WTC11 (cell line): ENCODE measurements around the gene CCM2L. TPM values are rescaled to one million over a fixed set of nuclear protein-coding genes. Genes with fewer than 3 reads are reported as not detected.

Source experiments
- ATAC-seq: fragments of 200-7000 bp; cut with Tn5 transposase; 2 replicates; pipeline ENCODE4 v1.10.0; 2021; ENCODE audit warnings: mild to moderate bottlenecking, moderate library complexity
- CTCF ChIA-PET: fragments of 300-600 bp; sonication (Branson Sonifier 250); formaldehyde crosslinking; loops from one replicate; lab custom pipeline; 2021; ENCODE audit warnings: antibody characterized with exemption; lab: Charles Lee
- POLR2A ChIA-PET: fragments of 350-600 bp; sonication (Branson Sonifier 250); formaldehyde crosslinking; loops from one replicate; lab custom pipeline; 2021; ENCODE audit warnings: antibody characterized with exemption; lab: Charles Lee
- DNase-seq: peaks from one replicate; pipeline ENCODE4 v3.0.0; 2021; ENCODE audit warnings: low spot score
- H3K27ac Mint-ChIP-seq: 2 replicates; pipeline ENCODE4 v1.8.0; 2021; ENCODE audit warnings: mixed read lengths
- H3K27me3 Mint-ChIP-seq: 2 replicates; pipeline ENCODE4 v1.8.0; 2021; ENCODE audit warnings: low read depth, mild to moderate bottlenecking, moderate library complexity, mixed read lengths
- H3K36me3 Mint-ChIP-seq: 2 replicates; pipeline ENCODE4 v1.8.0; 2021; ENCODE audit warnings: mixed read lengths
- H3K4me1 Mint-ChIP-seq: 2 replicates; pipeline ENCODE4 v1.8.0; 2022; ENCODE audit warnings: mixed read lengths
- H3K4me3 Mint-ChIP-seq: 2 replicates; pipeline ENCODE4 v1.8.0; 2021; ENCODE audit warnings: mild to moderate bottlenecking, moderate library complexity, mixed read lengths
- H3K9me3 Mint-ChIP-seq: 2 replicates; pipeline ENCODE4 v1.8.0; 2021; ENCODE audit warnings: mixed read lengths
- CREM ChIP-seq: sonication (generic); formaldehyde crosslinking; IDR thresholded peaks from 2 replicates; pipeline ENCODE4 v1.8.1; 2022; ENCODE audit warnings: mild to moderate bottlenecking, missing genetic modification reagents, moderate library complexity
- EMX1 ChIP-seq: fragments of 250-450 bp; sonication (Bioruptor Pico); IDR thresholded peaks from 2 replicates; pipeline ENCODE4 v1.8.0; 2021; ENCODE audit warnings: mild to moderate bottlenecking
- FOXJ3 ChIP-seq: sonication (generic); formaldehyde crosslinking; IDR thresholded peaks from 2 replicates; pipeline ENCODE4 v1.9.0; 2021; ENCODE audit warnings: missing genetic modification reagents, mild to moderate bottlenecking, borderline replicate concordance
- FOXK1 ChIP-seq: sonication (generic); formaldehyde crosslinking; IDR thresholded peaks from 2 replicates; pipeline ENCODE4 v1.8.0; 2022; ENCODE audit warnings: mild to moderate bottlenecking, moderate library complexity, missing genetic modification reagents
- HMGA2 ChIP-seq: fragments of 250-450 bp; sonication (Bioruptor Pico); IDR thresholded peaks from 2 replicates; pipeline ENCODE4 v1.4.0; 2021; ENCODE audit warnings: mild to moderate bottlenecking, moderate library complexity
- IRF2 ChIP-seq: sonication (generic); formaldehyde crosslinking; IDR thresholded peaks from 2 replicates; pipeline ENCODE4 v1.8.0; 2022; ENCODE audit warnings: low read depth, missing genetic modification reagents, borderline replicate concordance
- MLX ChIP-seq: sonication (generic); formaldehyde crosslinking; IDR thresholded peaks from 2 replicates; pipeline ENCODE4 v1.8.1; 2023; ENCODE audit warnings: mild to moderate bottlenecking, missing genetic modification reagents, moderate library complexity
- MXD4 ChIP-seq: fragments of 250-450 bp; sonication (Bioruptor Pico); IDR thresholded peaks from 2 replicates; pipeline ENCODE4 v1.8.0; 2021; ENCODE audit warnings: mild to moderate bottlenecking, moderate library complexity, borderline replicate concordance
- NFATC4 ChIP-seq: fragments of 250-450 bp; sonication (Bioruptor Pico); IDR thresholded peaks from 2 replicates; pipeline ENCODE4 v1.9.0; 2021; ENCODE audit warnings: mild to moderate bottlenecking
- NFYB ChIP-seq: sonication (generic); formaldehyde crosslinking; conservative IDR thresholded peaks from 2 replicates; pipeline ENCODE4 v1.8.0; 2022; ENCODE audit warnings: low read depth, missing genetic modification reagents
- PRRX2 ChIP-seq: fragments of 250-450 bp; sonication (Bioruptor Pico); IDR thresholded peaks from 2 replicates; pipeline ENCODE4 v1.8.0; 2021; ENCODE audit warnings: mild to moderate bottlenecking
- SMAD3 ChIP-seq: sonication (generic); formaldehyde crosslinking; IDR thresholded peaks from 2 replicates; pipeline ENCODE4 v1.8.0; 2022; ENCODE audit warnings: missing genetic modification reagents, mild to moderate bottlenecking, borderline replicate concordance
- SOX15 ChIP-seq: fragments of 250-450 bp; sonication (Bioruptor Pico); IDR thresholded peaks from 2 replicates; pipeline ENCODE4 v1.9.0; 2021; ENCODE audit warnings: mild to moderate bottlenecking
- STAT6 ChIP-seq: sonication (generic); formaldehyde crosslinking; conservative IDR thresholded peaks from 2 replicates; pipeline ENCODE4 v1.8.1; 2023; ENCODE audit warnings: mild to moderate bottlenecking, low read depth, missing genetic modification reagents, moderate library complexity
- TEAD1 ChIP-seq: sonication (generic); formaldehyde crosslinking; IDR thresholded peaks from 2 replicates; pipeline ENCODE4 v1.8.0; 2022; ENCODE audit warnings: mild to moderate bottlenecking, missing genetic modification reagents
- TP53 ChIP-seq: sonication (generic); formaldehyde crosslinking; IDR thresholded peaks from 2 replicates; pipeline ENCODE4 v1.8.1; 2023; ENCODE audit warnings: mild to moderate bottlenecking, missing genetic modification reagents
- ZBTB21 ChIP-seq: sonication (generic); formaldehyde crosslinking; IDR thresholded peaks from 2 replicates; pipeline ENCODE4 v1.8.1; 2023; ENCODE audit warnings: mild to moderate bottlenecking, missing genetic modification reagents, borderline replicate concordance
- ZNF121 ChIP-seq: sonication (generic); formaldehyde crosslinking; IDR thresholded peaks from 2 replicates; pipeline ENCODE4 v1.8.0; 2023; ENCODE audit warnings: missing genetic modification reagents
- ZNF232 ChIP-seq: sonication (generic); formaldehyde crosslinking; IDR thresholded peaks from 2 replicates; pipeline ENCODE4 v1.8.0; 2022; ENCODE audit warnings: mild to moderate bottlenecking, missing genetic modification reagents
- ZNF263 ChIP-seq: sonication (generic); formaldehyde crosslinking; IDR thresholded peaks from 2 replicates; pipeline ENCODE4 v1.8.1; 2022; ENCODE audit warnings: low read depth, mild to moderate bottlenecking, moderate library complexity, missing genetic modification reagents
- ZNF396 ChIP-seq: fragments of 250-450 bp; sonication (Bioruptor Pico); IDR thresholded peaks from 2 replicates; pipeline ENCODE4 v1.8.0; 2021; ENCODE audit warnings: mild to moderate bottlenecking, moderate library complexity, borderline replicate concordance
- ZNF416 ChIP-seq: fragments of 250-450 bp; sonication (Bioruptor Pico); IDR thresholded peaks from 2 replicates; pipeline ENCODE4 v1.9.0; 2021; ENCODE audit warnings: mild to moderate bottlenecking, inconsistent platforms
- ZNF532 ChIP-seq: fragments of 250-450 bp; sonication (Bioruptor Pico); IDR thresholded peaks from 2 replicates; pipeline ENCODE4 v1.9.0; 2021; ENCODE audit warnings: mild to moderate bottlenecking, borderline replicate concordance
- ZNF671 ChIP-seq: fragments of 250-450 bp; sonication (Bioruptor Pico); IDR thresholded peaks from 2 replicates; pipeline ENCODE4 v1.8.0; 2021; ENCODE audit warnings: mild to moderate bottlenecking
- total RNA-seq: library from RNA; stranded (reverse); gene quantifications from 3 replicates; pipeline ENCODE4 v1.2.3, GENCODE V29; 2021
- TF ChIP-seq, protein P1 (sequence below): fragments of 250-450 bp; sonication (Bioruptor Pico); IDR thresholded peaks from 2 replicates; pipeline ENCODE4 v1.9.0; 2021; ENCODE audit warnings: moderate library complexity, mild to moderate bottlenecking, inconsistent platforms, borderline replicate concordance
- TF ChIP-seq, protein P2 (sequence below): fragments of 250-450 bp; sonication (Bioruptor Pico); IDR thresholded peaks from 2 replicates; pipeline ENCODE4 v1.9.0; 2021; ENCODE audit warnings: mild to moderate bottlenecking

The CCM2L gene
- total RNA-seq, 1 experiment from 2014 or later = 7.8 TPM

GRCh38 chr20:32037929-32038328, 27.7 kb downstream of the CCM2L start:
- DNase-seq (no peak), ATAC-seq (no peak)
- peaks cover 2% of the 10 kb centered on the region; the same call in 1 of the 2 replicates for H3K27me3 Mint-ChIP-seq
- ChIA-PET POLR2A (no interaction called here), CTCF (no interaction called here)
- no peak overlapping the region for H3K27ac Mint-ChIP-seq
- H3K36me3 Mint-ChIP-seq = no peaks in the 10 kb centered on the region
- H3K4me3 Mint-ChIP-seq = no peak overlapping the region
- no peaks in the 10 kb centered on the region for H3K9me3 Mint-ChIP-seq
- TF ChIP-seq EMX1 (CRISPR knock-in tag) (no peak), SOX15 (CRISPR knock-in tag) (no peak), TP53 (no peak), ZNF416 (CRISPR knock-in tag) (no peak), ZBTB21 (CRISPR knock-in tag) (no peak), HMGA2 (no peak), CREM (CRISPR knock-in tag) (no peak), ZNF396 (no peak), FOXJ3 (CRISPR knock-in tag) (no peak), STAT6 (no peak), ZNF532 (CRISPR knock-in tag) (no peak), TEAD1 (CRISPR knock-in tag) (no peak), MXD4 (CRISPR knock-in tag) (no peak), NFYB (CRISPR knock-in tag) (no peak), SMAD3 (no peak)
- TF ChIP-seq, protein P1, sequence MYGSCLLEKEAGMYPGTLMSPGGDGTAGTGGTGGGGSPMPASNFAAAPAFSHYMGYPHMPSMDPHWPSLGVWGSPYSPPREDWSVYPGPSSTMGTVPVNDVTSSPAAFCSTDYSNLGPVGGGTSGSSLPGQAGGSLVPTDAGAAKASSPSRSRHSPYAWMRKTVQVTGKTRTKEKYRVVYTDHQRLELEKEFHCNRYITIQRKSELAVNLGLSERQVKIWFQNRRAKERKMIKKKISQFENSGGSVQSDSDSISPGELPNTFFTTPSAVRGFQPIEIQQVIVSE (CRISPR knock-in tag) = no peak
- peaks cover 28% of the 10 kb centered on the region for H3K4me1 Mint-ChIP-seq

GRCh38 chr20:32040142-32040953, 30.1 kb downstream of the CCM2L start:
- 0 out of 2 replicates have a peak, but pooled peaks cover under 1% of the 10 kb centered on the region for H3K27me3 Mint-ChIP-seq
- peaks cover 25% of the 10 kb centered on the region for H3K4me1 Mint-ChIP-seq
- no peak overlapping the region for H3K4me3 Mint-ChIP-seq
- CTCF ChIA-PET = interaction anchor here (0.6 to 1.5 kb wide), 5 partner anchors 23 to 217 kb away, joined by 3 to 7 read pairs (median 4); partner anchors contain the start of gene PDRG1
- no peaks in the 10 kb centered on the region for H3K36me3 Mint-ChIP-seq
- 0 out of 2 replicates have a peak overlapping the region, but pooled peaks have one; percentile 6 for H3K27ac Mint-ChIP-seq
- no peak for DNase-seq
- POLR2A ChIA-PET = no interaction called here
- peak; percentile 52 for ATAC-seq
- no peaks in the 10 kb centered on the region for H3K9me3 Mint-ChIP-seq
- TF ChIP-seq, protein P1 (CRISPR knock-in tag) = no peak
- TF ChIP-seq IRF2 = no peak
- no peak for TF ChIP-seq ZBTB21 (CRISPR knock-in tag)
- TF ChIP-seq MLX (CRISPR knock-in tag) = no peak
- no peak for TF ChIP-seq ZNF232 (CRISPR knock-in tag)
- no peak for TF ChIP-seq ZNF671 (CRISPR knock-in tag)
- no peak for TF ChIP-seq FOXK1 (CRISPR knock-in tag)
- no peak for TF ChIP-seq HMGA2
- TF ChIP-seq ZNF263 = no peak
- TF ChIP-seq PRRX2 = no peak
- TF ChIP-seq, protein P2, sequence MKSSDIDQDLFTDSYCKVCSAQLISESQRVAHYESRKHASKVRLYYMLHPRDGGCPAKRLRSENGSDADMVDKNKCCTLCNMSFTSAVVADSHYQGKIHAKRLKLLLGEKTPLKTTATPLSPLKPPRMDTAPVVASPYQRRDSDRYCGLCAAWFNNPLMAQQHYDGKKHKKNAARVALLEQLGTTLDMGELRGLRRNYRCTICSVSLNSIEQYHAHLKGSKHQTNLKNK (CRISPR knock-in tag) = no peak
- no peak for TF ChIP-seq ZNF121 (CRISPR knock-in tag)
- no peak for TF ChIP-seq NFATC4
